Non-pigmented ciliary epithelial cell (primary cell): ENCODE results near the gene CCDC83.
"Not testable (repeated sequence)": the region's sequence is repeated elsewhere in the genome, so short reads cannot be mapped to it uniquely, and the experiment has no call there.

ENCODE experiments used
- DNase-seq: peaks from one replicate; pipeline ENCODE4 v3.0.0-alpha.2; 2010; ENCODE audit warnings: low read depth

CCDC83 gene

GRCh38 chr11:85886089-85887056, 31.2 kb downstream of the CCDC83 start:
- DNase-seq = no peak

- no peak for DNase-seq
Measured at GRCh38 chr11:85889108-85889507, 33.9 kb downstream of the CCDC83 start.

- DNase-seq = peak; percentile 70
Measured at GRCh38 chr11:85889676-85890579, 34.7 kb downstream of the CCDC83 start.

GRCh38 chr11:85893395-85893794, 38.2 kb downstream of the CCDC83 start:
- DNase-seq = no peak

GRCh38 chr11:85896876-85897275, 41.7 kb downstream of the CCDC83 start:
- no peak for DNase-seq

GRCh38 chr11:85898456-85898855, 43.3 kb downstream of the CCDC83 start:
- DNase-seq = no peak

- DNase-seq = no peak
Measured at GRCh38 chr11:85902353-85902752, 47.2 kb downstream of the CCDC83 start.

- DNase-seq = no peak
Measured at GRCh38 chr11:85903406-85903805, 48.2 kb downstream of the CCDC83 start.

GRCh38 chr11:85903811-85904210, 48.6 kb downstream of the CCDC83 start:
- DNase-seq = no peak

GRCh38 chr11:85912414-85912813, 57.2 kb downstream of the CCDC83 start:
- DNase-seq = no peak

GRCh38 chr11:85913513-85913912, 58.3 kb downstream of the CCDC83 start:
- no peak for DNase-seq

- DNase-seq = no peak
Measured at GRCh38 chr11:85914425-85914824, 59.2 kb downstream of the CCDC83 start.

GRCh38 chr11:85918910-85919794, 64.0 kb downstream of the CCDC83 start:
- DNase-seq = no peak

GRCh38 chr11:85922367-85922766, 67.2 kb downstream of the CCDC83 start:
- DNase-seq = no peak

- no peak for DNase-seq
Measured at GRCh38 chr11:85923455-85923854, 68.3 kb downstream of the CCDC83 start.

- DNase-seq = not testable (repeated sequence)
Measured at GRCh38 chr11:85926653-85927214, 71.6 kb downstream of the CCDC83 start.

- DNase-seq = no peak
Measured at GRCh38 chr11:85930879-85931366, 75.7 kb downstream of the CCDC83 start.

GRCh38 chr11:85934596-85935169, 79.5 kb downstream of the CCDC83 start:
- DNase-seq = no peak

- DNase-seq = no peak
Measured at GRCh38 chr11:85935751-85936150, 80.6 kb downstream of the CCDC83 start.

- no peak for DNase-seq
Measured at GRCh38 chr11:85937835-85938234, 82.7 kb downstream of the CCDC83 start.
